GM21526 (cell line): ENCODE measurements around the gene NOD2.

Source experiments
- ATAC-seq: cut with Tn5 transposase; IDR thresholded peaks from one replicate; pipeline ENCODE4 v1.9.1; 2021; ENCODE audit warnings: moderate library complexity; ENCODE audit not compliant: unreplicated experiment, low FRiP score

NOD2 gene

GRCh38 chr16:50690177-50690576 is 3.2 kb upstream of the NOD2 start:
- ATAC-seq: no peak

- no peak for ATAC-seq
These were observed 785 bp upstream of the NOD2 start for GRCh38 chr16:50692644-50692998.

GRCh38 chr16:50694206-50694605 is 800 bp downstream of the NOD2 start:
- no peak for ATAC-seq

- no peak for ATAC-seq
These were observed 1.9 kb downstream of the NOD2 start for GRCh38 chr16:50695017-50696000.

GRCh38 chr16:50696126-50696525 is 2.7 kb downstream of the NOD2 start:
- no peak for ATAC-seq

GRCh38 chr16:50696575-50697420 is 3.4 kb downstream of the NOD2 start:
- no peak for ATAC-seq

- ATAC-seq: no peak
These were observed 4.0 kb downstream of the NOD2 start for GRCh38 chr16:50697421-50697715.

GRCh38 chr16:50697881-50698767 is 4.7 kb downstream of the NOD2 start:
- ATAC-seq: peak; percentile 47

- ATAC-seq: no peak
These were observed 6.1 kb downstream of the NOD2 start for GRCh38 chr16:50699326-50700159.

GRCh38 chr16:50702725-50703124 is 9.3 kb downstream of the NOD2 start:
- no peak for ATAC-seq

GRCh38 chr16:50704245-50704644 is 10.8 kb downstream of the NOD2 start:
- no peak for ATAC-seq

GRCh38 chr16:50705436-50706110 is 12.2 kb downstream of the NOD2 start:
- no peak for ATAC-seq

GRCh38 chr16:50706250-50706649 is 12.8 kb downstream of the NOD2 start:
- ATAC-seq: no peak

- ATAC-seq: no peak
These were observed 15.1 kb downstream of the NOD2 start for GRCh38 chr16:50708373-50709060.

- no peak for ATAC-seq
These were observed 15.8 kb downstream of the NOD2 start for GRCh38 chr16:50709061-50709684.

GRCh38 chr16:50709980-50710379 is 16.6 kb downstream of the NOD2 start:
- ATAC-seq: no peak

- ATAC-seq: no peak
These were observed 17.6 kb downstream of the NOD2 start for GRCh38 chr16:50711040-50711439.

- no peak for ATAC-seq
These were observed 18.6 kb downstream of the NOD2 start for GRCh38 chr16:50711862-50712559.
